EH (cell line): Measurements from ENCODE around the gene SPRTN.

Experiments used
- DNase-seq: peaks from one replicate; pipeline ENCODE4 v3.0.0-alpha.2; 2015; ENCODE audit warnings: low read depth

Gene SPRTN, protein sequence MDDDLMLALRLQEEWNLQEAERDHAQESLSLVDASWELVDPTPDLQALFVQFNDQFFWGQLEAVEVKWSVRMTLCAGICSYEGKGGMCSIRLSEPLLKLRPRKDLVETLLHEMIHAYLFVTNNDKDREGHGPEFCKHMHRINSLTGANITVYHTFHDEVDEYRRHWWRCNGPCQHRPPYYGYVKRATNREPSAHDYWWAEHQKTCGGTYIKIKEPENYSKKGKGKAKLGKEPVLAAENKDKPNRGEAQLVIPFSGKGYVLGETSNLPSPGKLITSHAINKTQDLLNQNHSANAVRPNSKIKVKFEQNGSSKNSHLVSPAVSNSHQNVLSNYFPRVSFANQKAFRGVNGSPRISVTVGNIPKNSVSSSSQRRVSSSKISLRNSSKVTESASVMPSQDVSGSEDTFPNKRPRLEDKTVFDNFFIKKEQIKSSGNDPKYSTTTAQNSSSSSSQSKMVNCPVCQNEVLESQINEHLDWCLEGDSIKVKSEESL

DNA sequence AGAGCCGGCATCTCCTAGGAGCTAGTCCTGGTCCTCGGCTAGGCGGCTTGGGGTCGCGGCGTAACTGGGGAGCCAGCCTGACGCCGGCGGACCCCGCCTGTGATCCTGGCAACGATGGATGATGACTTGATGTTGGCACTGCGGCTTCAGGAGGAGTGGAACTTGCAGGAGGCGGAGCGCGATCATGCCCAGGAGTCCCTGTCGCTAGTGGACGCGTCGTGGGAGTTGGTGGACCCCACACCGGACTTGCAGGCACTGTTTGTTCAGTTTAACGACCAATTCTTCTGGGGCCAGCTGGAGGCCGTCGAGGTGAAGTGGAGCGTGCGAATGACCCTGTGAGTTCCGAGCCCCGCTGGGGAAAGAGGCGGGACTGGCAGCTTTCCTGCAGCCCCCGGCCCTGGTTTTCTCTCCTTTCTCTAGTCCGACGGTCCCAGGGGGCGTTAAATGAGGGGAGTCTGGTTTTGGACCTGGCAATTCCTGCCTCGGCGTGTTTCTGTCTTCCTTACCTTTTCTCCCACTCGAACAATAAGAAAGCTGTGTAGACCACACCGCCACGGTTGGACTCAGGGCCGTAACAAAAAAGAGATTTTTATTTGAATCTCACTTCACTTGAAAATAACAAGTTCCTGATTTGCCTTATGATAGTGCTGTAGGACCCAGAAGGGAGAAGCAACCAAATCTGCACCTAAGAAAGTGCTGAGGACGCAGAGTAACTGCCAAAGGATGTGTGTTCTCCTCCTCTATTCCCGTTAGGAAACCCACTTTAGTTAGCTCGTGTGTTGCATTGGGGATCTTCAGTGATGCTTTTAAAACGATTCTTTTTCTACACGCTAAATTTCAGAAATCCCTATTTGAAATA is at the start of gene SPRTN:
TSS of gene SPRTN (plus strand) at position 24 of the 859 bp plus-strand sequence. CDS start at position 115, 91 bp downstream.
- peak; percentile 25 for DNase-seq

- no peak for DNase-seq
Measured at GRCh38 chr1:231295938-231296337, 42.2 kb upstream of the SPRTN start.

DNA sequence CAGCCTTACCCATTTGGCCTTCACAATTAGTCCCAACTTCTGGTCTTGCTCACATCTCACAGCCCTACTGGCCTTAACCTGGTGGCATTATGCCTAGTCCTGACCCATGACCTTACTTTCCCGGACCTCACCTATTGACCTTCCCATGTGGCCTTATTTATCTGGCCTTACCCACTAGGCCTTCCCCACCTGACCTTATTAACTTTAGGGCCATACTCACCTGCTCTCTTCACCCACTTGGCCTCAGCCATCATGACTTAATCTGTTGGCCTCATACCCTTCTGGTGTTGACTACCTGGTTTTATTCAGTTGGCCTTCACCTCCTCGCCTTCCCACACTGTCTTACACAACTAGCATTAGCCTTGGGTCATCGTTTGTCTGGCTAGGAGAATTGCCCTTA is 36.1 kb upstream of the SPRTN start:
- DNase-seq, result no peak

GRCh38 chr1:231310391-231310934 is 27.6 kb upstream of the SPRTN start:
- DNase-seq, result no peak

DNA sequence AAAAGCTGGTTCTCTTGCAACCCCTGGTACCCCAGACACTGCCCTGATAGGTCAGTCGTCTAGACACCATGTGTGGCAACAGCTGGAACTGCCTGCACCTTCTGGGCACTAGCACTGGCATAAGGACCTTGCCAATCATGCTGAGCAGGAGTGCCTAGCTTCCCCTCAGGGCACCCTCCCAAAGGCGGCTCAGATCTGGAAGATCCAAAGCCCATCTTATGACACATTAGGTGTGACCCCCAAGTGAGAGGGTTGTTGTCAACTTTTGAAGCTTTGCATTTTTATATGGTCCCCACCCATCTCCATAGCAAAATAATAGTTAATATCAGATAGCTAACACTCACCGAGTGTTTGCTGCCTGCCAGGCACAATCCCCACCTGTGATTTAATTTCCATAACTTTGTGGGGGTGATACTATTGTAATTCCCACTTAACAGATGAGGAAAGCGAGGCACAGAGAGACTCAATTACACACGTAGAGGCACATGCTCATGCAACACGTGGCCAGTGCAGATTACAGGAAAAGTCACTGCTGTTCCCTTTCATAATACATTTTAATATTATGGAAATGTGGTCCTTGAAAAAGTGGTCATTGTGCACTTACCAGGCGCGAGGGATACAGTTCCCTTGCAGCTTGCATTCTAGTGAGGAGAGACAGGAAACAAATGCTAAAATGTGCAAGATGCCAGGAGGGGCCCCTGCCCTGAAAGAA is 26.2 kb upstream of the SPRTN start:
- DNase-seq, result no peak

GRCh38 chr1:231312432-231312788 is 25.7 kb upstream of the SPRTN start:
- DNase-seq, result no peak

- DNase-seq, result no peak
Measured at GRCh38 chr1:231313661-231314060, 24.4 kb upstream of the SPRTN start.

DNA sequence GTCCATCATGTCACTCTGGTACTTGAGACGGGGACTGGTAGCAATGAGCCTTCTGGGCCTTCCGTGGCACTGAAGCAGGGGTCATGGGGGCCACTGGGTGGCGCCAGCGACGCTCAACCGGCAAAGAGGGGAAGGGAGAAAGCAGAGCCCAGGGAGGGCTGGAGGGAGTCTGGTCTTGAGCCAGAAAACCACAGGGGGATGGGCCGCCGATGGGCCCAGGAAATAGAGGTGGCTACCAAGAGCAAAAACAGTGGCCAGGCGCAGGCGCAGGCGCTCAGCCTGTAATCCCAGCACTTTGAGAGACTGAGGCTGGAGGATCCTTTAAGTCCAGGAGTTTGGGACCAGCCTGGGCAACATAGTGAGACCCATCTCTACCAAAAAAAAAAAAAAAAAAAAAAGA is 22.2 kb upstream of the SPRTN start:
- peak; percentile 55 for DNase-seq

- DNase-seq, result no peak
Measured at GRCh38 chr1:231317306-231318014, 20.6 kb upstream of the SPRTN start.

GRCh38 chr1:231318015-231318355 is 20.1 kb upstream of the SPRTN start:
- DNase-seq, result no peak

DNA sequence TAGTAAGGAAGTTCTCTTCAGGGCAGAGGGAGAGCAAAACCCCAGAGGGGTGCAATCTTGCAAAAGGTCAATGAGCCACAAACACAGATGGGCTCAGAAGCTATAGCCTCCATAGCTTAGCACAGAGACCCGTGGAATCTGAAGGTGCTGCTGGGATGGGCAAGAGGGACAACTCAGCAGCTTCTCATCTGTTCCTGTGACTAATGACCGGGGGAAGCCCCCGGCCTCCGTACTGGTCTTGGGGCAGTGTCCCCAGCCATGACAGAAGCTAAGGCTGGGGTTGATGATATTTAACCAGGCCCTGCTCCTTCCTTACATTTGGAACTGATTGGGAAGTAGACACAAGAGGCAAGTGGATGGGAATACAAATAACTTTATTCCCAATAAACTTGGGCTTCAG is 19.5 kb upstream of the SPRTN start:
- DNase-seq, result no peak

DNA sequence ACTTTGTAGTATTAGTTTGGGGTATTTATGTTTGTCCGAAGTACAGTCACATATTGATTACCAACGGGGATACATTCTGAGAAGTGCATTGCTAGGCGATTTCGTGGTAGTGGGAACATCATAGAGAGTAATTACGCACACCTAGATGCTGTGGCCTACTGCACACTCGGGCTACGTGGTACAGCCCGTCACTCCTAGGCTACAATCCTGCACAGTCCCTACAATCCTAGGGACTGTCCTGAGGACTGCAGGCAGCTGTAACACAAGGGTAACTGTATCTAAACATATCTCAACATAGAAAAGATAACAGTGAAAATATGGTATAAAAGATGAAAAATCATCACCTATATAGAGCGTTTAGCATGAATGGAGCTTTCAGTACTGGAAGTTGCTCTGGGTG is 19.0 kb upstream of the SPRTN start:
- DNase-seq, result no peak

- no peak for DNase-seq
Measured at GRCh38 chr1:231322880-231323530, 15.1 kb upstream of the SPRTN start.

GRCh38 chr1:231324660-231325059 is 13.4 kb upstream of the SPRTN start:
- no peak for DNase-seq

- no peak for DNase-seq
Measured at GRCh38 chr1:231326248-231326647, 11.8 kb upstream of the SPRTN start.

DNA sequence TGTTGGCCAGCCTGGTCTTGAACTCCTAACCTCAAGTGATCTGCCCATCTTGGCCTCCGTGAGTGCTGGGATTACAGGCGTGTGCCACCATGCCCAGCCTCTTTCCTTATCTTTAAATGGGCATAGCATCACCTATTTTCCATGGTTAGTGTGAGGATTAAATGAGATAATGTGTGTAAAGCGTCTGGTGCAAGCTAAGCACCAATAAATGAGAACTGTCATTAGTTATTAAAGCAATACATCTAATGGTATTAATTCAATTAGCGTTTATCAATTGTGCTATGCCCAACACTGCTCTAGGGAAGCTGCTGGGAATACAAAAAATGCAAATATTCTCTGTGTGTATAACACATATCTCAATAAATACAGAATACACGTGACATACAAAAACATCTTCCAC is 10.5 kb upstream of the SPRTN start:
- no peak for DNase-seq

DNA sequence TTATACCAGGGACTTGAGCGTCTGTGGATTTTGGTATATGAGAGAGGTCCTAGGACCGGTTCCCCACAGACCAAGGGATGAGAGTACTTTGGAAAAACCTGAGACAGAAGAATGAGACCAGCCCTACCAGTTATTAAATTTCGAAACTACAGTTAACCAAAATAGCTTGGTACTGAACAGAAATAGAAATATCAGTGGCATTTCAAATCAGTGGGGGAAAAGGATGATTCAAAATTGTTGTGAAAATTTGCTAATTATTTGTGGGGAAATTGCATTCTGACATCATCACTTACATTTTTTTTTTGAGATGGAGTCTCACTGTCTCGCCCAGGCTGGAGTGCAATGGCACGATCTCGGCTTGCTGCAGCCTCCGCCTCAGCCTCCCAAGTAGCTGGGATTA is 8.6 kb upstream of the SPRTN start:
- DNase-seq, result no peak

GRCh38 chr1:231332761-231333160 is 5.3 kb upstream of the SPRTN start:
- DNase-seq, result no peak

GRCh38 chr1:231334079-231334666 is 3.9 kb upstream of the SPRTN start:
- DNase-seq, result no peak

GRCh38 chr1:231334952-231335351 is 3.1 kb upstream of the SPRTN start:
- DNase-seq, result no peak
